HG02981 (cell line): ENCODE measurements around the gene MIDN.

Experiments
- ATAC-seq: cut with Tn5 transposase; IDR thresholded peaks from one replicate; pipeline ENCODE4 v1.9.1; 2021; ENCODE audit warnings: mild to moderate bottlenecking, moderate library complexity; ENCODE audit not compliant: unreplicated experiment

Gene MIDN

GRCh38 chr19:1232652-1233072 is 15.7 kb upstream of the MIDN start:
- ATAC-seq, result no peak

GRCh38 chr19:1233115-1233667 is 15.2 kb upstream of the MIDN start:
- ATAC-seq, result no peak

- ATAC-seq, result no peak
Observed at GRCh38 chr19:1234051-1234954, 14.1 kb upstream of the MIDN start.

GRCh38 chr19:1234955-1235380 is 13.4 kb upstream of the MIDN start:
- ATAC-seq, result no peak

GRCh38 chr19:1235625-1236538 is 12.5 kb upstream of the MIDN start:
- ATAC-seq, result no peak

- no peak for ATAC-seq
Observed at GRCh38 chr19:1236576-1236975, 11.8 kb upstream of the MIDN start.

GRCh38 chr19:1237027-1237659 is 11.2 kb upstream of the MIDN start:
- ATAC-seq, result no peak

GRCh38 chr19:1237754-1238368 is 10.5 kb upstream of the MIDN start, which contains the start of gene CBARP:
CBARP (minus strand) TSS chr19:1238005; CDS start chr19:1236100, 1,905 bp downstream.
- no peak for ATAC-seq

- no peak for ATAC-seq
Observed at GRCh38 chr19:1238369-1239303, 9.7 kb upstream of the MIDN start.

GRCh38 chr19:1239420-1239795 is 9.0 kb upstream of the MIDN start:
- ATAC-seq, result no peak

GRCh38 chr19:1239796-1240737 is 8.3 kb upstream of the MIDN start:
- peak; percentile 33 for ATAC-seq

GRCh38 chr19:1240925-1241324 is 7.5 kb upstream of the MIDN start:
- no peak for ATAC-seq

- peak; percentile 49 for ATAC-seq
Observed at GRCh38 chr19:1241417-1242095, 6.8 kb upstream of the MIDN start, which contains the start of gene ATP5F1D. ATP5F1D (plus strand) TSS chr19:1241751; CDS start chr19:1241851, 100 bp downstream.

- no peak for ATAC-seq
Observed at GRCh38 chr19:1243768-1244692, 4.4 kb upstream of the MIDN start.

GRCh38 chr19:1244693-1245451 is 3.5 kb upstream of the MIDN start:
- no peak for ATAC-seq
